NCI-H1092 treated with DMSO at 0.1 percent for 48 hours (cell line): ENCODE measurements around the gene FHAD1.
A peak's percentile ranks its signal among the peaks of the same experiment; 100 is the strongest.

Experiments used
- DNase-seq: peaks from one replicate; lab custom pipeline; 2025; lab: John Stamatoyannopoulos, UW

Gene FHAD1

DNA sequence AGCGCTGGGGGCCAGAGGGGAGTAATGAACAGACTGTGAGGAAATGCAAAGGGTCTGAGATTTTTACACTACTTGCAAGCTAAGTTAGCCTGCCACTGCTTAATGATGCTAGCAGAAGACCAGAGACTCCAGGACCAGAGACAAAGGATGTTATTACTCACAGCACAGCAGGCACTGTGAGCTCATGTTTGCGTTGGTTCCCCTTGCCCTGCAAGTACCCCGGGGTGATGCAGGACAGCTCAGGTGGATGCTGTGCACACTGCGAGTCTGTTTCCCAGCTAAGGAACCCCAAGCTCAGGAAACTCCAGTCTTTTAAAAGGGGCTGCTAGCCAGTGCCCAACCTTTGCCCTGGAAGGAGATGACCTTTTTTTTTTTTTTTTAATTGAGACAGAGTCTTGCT lies 1.2 kb downstream of the FHAD1 start:
- no peak for DNase-seq

- no peak for DNase-seq
These were observed 2.1 kb downstream of the FHAD1 start for GRCh38 chr1:15249081-15249480.

GRCh38 chr1:15251857-15252835 lies 5.1 kb downstream of the FHAD1 start:
- no peak for DNase-seq

GRCh38 chr1:15254559-15254958 lies 7.5 kb downstream of the FHAD1 start:
- no peak for DNase-seq

DNA sequence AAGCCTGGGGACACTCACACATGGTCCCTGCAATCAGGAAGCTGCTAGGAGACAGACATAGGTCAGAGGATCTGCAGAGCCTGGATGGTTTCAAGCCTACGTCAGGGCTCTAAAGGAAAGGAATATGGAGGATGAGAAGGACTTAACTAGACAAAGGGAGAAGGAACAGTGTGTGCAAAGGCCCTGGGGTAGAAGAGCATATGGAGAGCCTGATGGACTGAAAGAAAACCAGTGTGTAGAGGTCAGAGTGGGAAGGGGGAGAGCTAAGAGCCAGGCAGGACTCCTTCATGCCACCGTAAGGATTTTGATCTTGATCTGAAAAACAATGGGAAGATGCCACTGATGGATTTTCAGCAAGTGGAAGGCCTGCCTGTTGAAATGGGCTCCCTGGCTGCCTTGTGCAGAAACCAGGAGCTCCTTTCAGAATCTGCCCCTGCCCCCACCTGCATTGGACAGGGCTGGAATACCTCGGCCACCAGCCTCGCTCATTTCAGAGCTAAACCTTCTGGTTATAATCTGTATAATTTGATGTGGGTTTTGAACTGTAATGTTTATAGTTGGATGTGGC lies 8.6 kb downstream of the FHAD1 start:
- DNase-seq: no peak

DNA sequence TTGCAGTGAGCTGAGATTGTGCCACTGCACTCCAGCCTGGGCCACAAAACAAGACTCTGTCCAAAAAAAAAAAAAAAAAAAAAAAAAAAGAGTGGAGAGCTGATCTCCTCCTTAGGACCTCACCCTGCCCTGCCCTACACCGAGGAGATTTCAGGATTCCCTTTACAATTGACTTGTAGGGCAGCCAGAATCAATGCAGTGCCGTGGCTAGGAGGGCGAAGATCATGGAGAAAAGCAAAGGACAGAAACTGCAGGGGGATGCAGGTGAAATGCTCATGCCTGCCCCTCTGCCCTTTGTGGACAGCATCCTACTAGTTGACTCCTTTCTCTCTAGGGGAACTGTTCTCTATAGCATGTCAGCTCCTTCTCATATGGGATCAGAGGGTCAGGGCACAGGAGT lies 9.6 kb downstream of the FHAD1 start:
- no peak for DNase-seq

GRCh38 chr1:15257309-15257708 lies 10.3 kb downstream of the FHAD1 start:
- no peak for DNase-seq

DNA sequence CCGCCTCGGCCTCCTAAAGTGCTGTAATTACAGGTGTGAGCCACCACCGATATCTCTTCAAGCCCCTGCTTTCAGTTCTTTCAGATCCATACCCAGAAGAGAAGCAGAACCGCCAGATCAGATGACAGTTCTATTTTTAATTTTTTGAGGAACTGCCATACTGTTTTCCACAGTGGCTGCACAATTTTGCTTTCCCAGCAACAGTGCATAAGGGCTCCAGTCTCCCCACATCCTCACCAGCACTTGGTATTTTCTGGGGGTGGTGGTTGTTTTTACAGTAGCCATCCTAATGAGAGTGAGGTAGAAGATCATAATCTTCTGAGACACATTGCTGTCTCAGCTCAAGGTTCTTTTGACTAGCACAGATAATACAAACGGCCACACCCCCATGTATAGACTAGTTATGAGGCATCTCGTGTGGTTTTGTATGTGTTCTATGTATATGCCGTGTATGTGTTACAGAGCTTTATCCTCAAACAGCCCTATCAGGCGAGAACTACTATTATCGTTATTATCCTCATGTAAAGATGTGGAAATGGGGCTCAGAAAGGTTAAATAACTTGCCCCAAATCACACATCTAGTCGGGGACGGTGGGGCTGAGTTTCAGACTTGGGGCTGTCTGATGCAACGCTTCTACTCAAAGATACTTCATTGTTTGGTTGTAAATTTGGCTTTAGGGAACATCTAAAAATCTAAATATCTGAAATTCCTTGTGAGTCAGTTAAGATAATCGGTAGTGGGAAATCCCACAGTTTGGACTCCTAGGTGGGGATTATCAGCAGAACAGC lies 12.0 kb downstream of the FHAD1 start:
- DNase-seq: no peak

DNA sequence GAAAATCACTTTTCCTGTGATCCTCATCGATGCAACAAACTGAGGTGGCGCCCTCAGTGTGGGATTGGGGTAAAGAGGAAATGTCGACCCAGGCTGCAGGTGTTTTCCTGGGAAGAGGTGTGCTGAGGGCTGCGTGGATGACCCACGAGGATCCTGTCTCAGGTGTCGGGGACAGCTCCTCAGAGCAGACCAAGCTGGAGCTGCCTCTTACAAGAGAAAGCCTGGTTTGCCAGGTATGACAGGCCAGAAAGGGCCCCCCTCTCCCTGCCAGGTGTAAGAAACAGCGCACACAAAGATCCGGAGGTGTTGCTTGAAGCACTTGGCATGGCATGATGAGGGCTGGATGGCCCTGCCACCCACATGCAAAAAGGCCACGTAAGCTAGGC lies 12.6 kb downstream of the FHAD1 start:
- DNase-seq: no peak

GRCh38 chr1:15260418-15261154 lies 13.6 kb downstream of the FHAD1 start:
- DNase-seq: no peak

- DNase-seq: no peak
These were observed 14.4 kb downstream of the FHAD1 start for GRCh38 chr1:15261155-15262002.

GRCh38 chr1:15262003-15262377 lies 15.0 kb downstream of the FHAD1 start:
- no peak for DNase-seq

DNA sequence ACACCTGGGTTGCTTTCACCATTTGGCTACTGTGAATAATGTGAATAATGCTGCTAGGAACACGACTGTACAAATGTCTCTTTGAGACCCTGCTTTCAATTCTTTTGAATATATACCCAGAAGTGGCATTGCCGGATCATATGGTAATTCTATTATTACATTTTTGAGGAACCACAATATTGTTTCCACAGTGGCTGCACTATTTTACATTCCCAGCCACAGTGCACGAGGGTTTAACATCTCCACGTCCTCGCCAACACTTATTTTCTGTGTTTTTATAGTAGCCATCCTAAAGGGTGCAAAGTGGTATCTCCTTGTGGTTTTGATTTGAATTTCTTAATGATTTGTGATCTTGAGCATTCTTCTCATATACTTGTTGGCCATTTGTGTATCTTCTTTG lies 15.7 kb downstream of the FHAD1 start:
- no peak for DNase-seq

- no peak for DNase-seq
These were observed 17.7 kb downstream of the FHAD1 start for GRCh38 chr1:15264769-15265168.

GRCh38 chr1:15271196-15271595 lies 24.2 kb downstream of the FHAD1 start:
- no peak for DNase-seq

DNA sequence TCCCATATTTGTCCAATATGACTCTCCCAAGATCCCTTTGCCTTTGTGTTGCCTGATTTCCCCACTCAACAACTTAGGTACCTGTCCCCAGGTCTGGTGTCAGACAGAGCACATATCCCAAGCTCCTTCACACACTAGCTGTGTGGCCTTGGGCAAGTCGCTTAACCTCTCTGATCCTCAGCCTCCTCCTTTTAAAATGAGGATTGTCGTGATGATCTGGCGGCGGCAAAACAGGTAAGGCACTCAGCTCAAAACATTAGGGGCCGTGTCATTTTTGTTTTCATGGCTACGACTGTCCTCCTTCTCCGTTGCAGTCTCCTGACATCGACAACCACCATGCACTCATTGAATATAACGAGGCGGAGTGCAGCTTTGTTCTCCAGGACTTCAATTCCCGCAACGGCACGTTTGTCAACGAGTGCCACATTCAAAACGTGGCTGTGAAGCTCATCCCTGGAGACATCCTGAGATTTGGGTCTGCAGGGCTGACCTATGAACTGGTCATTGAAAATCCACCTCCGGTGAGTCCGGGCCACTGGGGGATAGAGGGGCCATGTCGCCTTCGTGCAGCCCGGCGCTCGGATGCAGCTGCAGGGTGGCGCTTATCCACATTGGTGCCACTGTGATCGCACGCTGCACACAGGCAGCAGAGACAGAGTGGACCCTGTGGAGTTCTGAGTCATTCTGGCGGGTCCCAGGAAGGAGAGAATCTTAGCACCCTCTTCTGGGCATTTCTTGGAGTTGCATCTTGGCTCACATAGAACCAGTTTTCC lies 25.2 kb downstream of the FHAD1 start:
- peak; percentile 86 for DNase-seq

DNA sequence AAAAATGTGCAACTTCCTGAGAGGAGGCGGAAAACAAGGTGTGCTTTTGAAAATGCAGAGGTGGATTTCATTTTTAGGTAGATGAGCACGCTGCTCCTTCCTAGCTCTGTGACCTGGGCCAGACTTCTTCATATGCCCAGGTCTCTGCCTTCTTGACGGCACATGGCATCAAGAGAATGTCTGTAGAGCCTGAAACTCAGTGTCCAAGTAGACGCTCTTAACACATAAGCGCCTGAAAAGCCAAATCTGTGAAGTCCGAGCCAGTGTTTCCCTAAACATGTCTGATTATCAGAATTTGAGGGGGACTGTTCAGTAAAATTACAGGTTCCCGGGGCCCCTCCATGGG lies 25.7 kb downstream of the FHAD1 start:
- no peak for DNase-seq

DNA sequence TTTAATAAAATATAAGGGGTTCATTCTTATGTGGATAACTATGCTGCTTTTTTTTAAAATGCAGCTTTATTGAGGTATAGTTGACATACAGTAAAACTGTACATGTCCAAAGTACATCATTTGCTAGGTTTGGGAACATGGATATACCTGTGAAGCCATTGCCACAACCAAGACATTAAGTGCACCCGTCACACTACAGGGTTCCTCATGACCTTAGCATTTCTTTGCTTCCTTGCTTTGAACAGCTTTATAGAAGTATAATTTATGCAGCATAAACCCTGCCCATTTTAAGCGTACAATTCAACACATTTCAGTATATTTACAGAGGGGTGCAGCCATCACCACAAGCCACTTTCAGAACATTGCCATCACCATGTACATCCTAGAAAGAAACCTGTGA lies 26.3 kb downstream of the FHAD1 start:
- no peak for DNase-seq

DNA sequence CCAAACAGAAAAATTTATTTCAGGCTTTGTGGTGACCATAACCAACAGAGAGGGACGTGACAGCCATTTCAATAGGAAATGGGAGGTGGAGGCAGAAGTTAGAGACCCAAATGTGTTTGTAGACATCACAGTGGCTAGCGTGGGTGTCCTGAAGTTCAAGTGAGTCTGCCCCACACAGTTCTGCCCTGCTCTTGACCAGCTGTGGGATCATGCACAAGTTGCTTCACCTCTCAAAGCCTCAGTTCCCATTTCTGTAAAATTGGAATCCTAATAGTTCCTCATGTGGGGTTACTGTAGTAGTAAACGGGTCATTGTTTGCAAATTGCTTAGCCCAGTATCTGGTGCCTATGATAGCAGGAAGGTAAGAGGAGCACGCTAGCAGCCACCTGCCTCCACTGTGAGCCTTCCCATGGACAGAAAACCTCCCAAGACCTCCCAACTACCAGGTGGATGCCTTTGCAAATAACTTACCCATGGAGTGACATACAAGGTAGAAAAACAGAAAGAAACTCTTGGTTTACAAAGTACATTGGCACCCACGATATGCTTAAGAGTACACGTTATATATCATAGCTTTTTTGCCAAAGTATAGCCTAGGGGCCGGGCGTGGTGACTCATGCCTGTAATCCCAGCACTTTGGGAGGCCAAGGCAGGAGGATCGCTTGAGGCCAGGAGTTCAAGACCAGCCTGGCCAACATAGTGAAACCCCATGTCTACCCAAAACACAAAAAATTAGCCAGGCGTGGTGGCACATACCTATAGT lies 29.1 kb downstream of the FHAD1 start:
- no peak for DNase-seq
